B cell (primary cell): ENCODE results near the gene CHRNA5. TPM values are rescaled to one million over a fixed set of nuclear protein-coding genes. Genes with fewer than 3 reads are reported as not detected.

ENCODE experiments used
- ATAC-seq: fragments of 200-7000 bp; cut with Tn5 transposase; one replicate; pipeline ENCODE4 v1.10.0; 2021; ENCODE audit warnings: low read depth, mild to moderate bottlenecking, moderate number of reproducible peaks, moderate library complexity
- CTCF ChIA-PET: fragments of 350-600 bp; sonication (Branson Sonifier 250); formaldehyde crosslinking; loops from one replicate; lab custom pipeline; 2021; ENCODE audit warnings: antibody characterized with exemption, inconsistent platforms; lab: Charles Lee
- POLR2A ChIA-PET: fragments of 350-600 bp; sonication (Branson Sonifier 250); formaldehyde crosslinking; loops from one replicate; lab custom pipeline; 2021; ENCODE audit warnings: antibody characterized with exemption; lab: Charles Lee
- DNase-seq: peaks from one replicate; pipeline ENCODE4 v3.0.0; 2013
- H2AFZ ChIP-seq: 2 replicates; pipeline ENCODE4 v1.6.1; 2012; ENCODE audit warnings: mild to moderate bottlenecking, low read depth, low read length; ENCODE audit not compliant: insufficient read depth, poor library complexity, severe bottlenecking
- H3K27ac ChIP-seq, 2 donors: 1 replicate in 1 of 2; 2 replicates in 1 of 2; pipeline ENCODE4 v1.5.1; 2012 to 2013; ENCODE audit warnings: low read length in 2 of 2, mild to moderate bottlenecking in 2 of 2, moderate library complexity in 1 of 2
- H3K27me3 ChIP-seq, 4 experiments: fragments of 200-600 bp in 1 of 4; sonication (generic) in 1 of 4; replicated peaks in 1 of 4; 1 replicate in 2 of 4; 2 replicates in 2 of 4; pipeline versions ENCODE4 v1.6.1 to v1.7.0; 2013 to 2016; ENCODE audit warnings: low read length in 3 of 4, mild to moderate bottlenecking in 2 of 4, mixed read lengths in 1 of 4, moderate library complexity in 1 of 4; ENCODE audit not compliant: insufficient read depth in 4 of 4, control insufficient read depth in 3 of 4; ENCODE audit errors: control extremely low read depth in 1 of 4
- H3K36me3 ChIP-seq, 2 experiments: replicated peaks in 1 of 2; 1 replicate in 1 of 2; 2 replicates in 1 of 2; pipeline versions ENCODE4 v1.6.1 to v1.7.1; 2013; ENCODE audit warnings: low read length in 1 of 2; ENCODE audit not compliant: insufficient read depth in 2 of 2, control insufficient read depth in 1 of 2; ENCODE audit errors: control extremely low read depth in 1 of 2, extremely low read depth in 1 of 2
- H3K4me1 ChIP-seq, 2 donors: fragments of 200-600 bp in 1 of 2; sonication (generic) in 1 of 2; 1 replicate in 1 of 2; 2 replicates in 1 of 2; pipeline versions ENCODE4 v1.5.1 to v1.6.1; 2013 to 2017; ENCODE audit warnings: low read length in 2 of 2; ENCODE audit not compliant: control insufficient read depth in 2 of 2, insufficient read depth in 2 of 2
- H3K4me2 ChIP-seq: replicated peaks from 2 replicates; pipeline ENCODE3; 2012; ENCODE audit warnings: mild to moderate bottlenecking, low read depth, low read length; ENCODE audit not compliant: poor library complexity, severe bottlenecking
- H3K4me3 ChIP-seq, 5 experiments: fragments of 200-600 bp in 1 of 5; sonication (generic) in 1 of 5; 1 replicate in 3 of 5; 2 replicates in 2 of 5; pipeline versions ENCODE4 v1.5.1 to v1.7.0; 2011 to 2016; ENCODE audit warnings: low read length in 4 of 5, mild to moderate bottlenecking in 4 of 5, low read depth in 2 of 5, control low read depth in 1 of 5, moderate library complexity in 1 of 5; ENCODE audit not compliant: insufficient read depth in 1 of 5; ENCODE audit errors: control extremely low read depth in 1 of 5, extremely low read depth in 1 of 5
- H3K79me2 ChIP-seq: fragments of 200-600 bp; sonication (generic); one replicate; pipeline ENCODE4 v1.6.0; 2016; ENCODE audit warnings: low read length; ENCODE audit not compliant: control insufficient read depth, insufficient read depth
- H3K9ac ChIP-seq: fragments of 200-600 bp; sonication (generic); 2 replicates; pipeline ENCODE4 v1.6.1; 2017; ENCODE audit warnings: mild to moderate bottlenecking, low read length, moderate library complexity
- H3K9me3 ChIP-seq, 3 donors: one replicate each; pipeline versions ENCODE4 v1.6.1 to v1.7.1; 2013; ENCODE audit warnings: low read length in 2 of 3; ENCODE audit not compliant: control insufficient read depth in 2 of 3, insufficient read depth in 1 of 3; ENCODE audit errors: control extremely low read depth in 1 of 3
- H4K20me1 ChIP-seq: 2 replicates; pipeline ENCODE4 v1.6.0; 2012; ENCODE audit warnings: mild to moderate bottlenecking, low read length; ENCODE audit not compliant: insufficient read depth, control insufficient read depth, poor library complexity, severe bottlenecking
- H3K27ac Mint-ChIP-seq: one replicate; pipeline ENCODE4 v1.8.0; 2021; ENCODE audit warnings: mixed read lengths
- H3K27me3 Mint-ChIP-seq: one replicate; pipeline ENCODE4 v1.8.0; 2021; ENCODE audit warnings: mixed read lengths
- H3K4me1 Mint-ChIP-seq: one replicate; pipeline ENCODE4 v1.8.0; 2021; ENCODE audit warnings: mixed read lengths
- H3K4me3 Mint-ChIP-seq: one replicate; pipeline ENCODE4 v1.8.0; 2021; ENCODE audit warnings: mixed read lengths
- H3K9me3 Mint-ChIP-seq: one replicate; pipeline ENCODE4 v1.8.0; 2022; ENCODE audit warnings: mixed read lengths; ENCODE audit not compliant: insufficient read depth
- CTCF ChIP-seq: fragments of 200-600 bp; IDR thresholded peaks from one replicate; pipeline ENCODE4 v1.8.0; 2022; ENCODE audit warnings: antibody characterized with exemption, mild to moderate bottlenecking
- EZH2 ChIP-seq: IDR thresholded peaks from 2 replicates; pipeline ENCODE4 v1.6.1; 2012; ENCODE audit warnings: borderline replicate concordance, low read depth, mild to moderate bottlenecking, moderate library complexity, low read length; ENCODE audit not compliant: insufficient read depth, poor library complexity, severe bottlenecking
- WGBS: methylation state at CpG from one replicate; pipeline ENCODE4 v1.1.5; 2013; ENCODE audit warnings: missing lambda C conversion rate; ENCODE audit not compliant: insufficient coverage; 5-methylcytosine and 5-hydroxymethylcytosine counted together
- intact Hi-C: fragments of 100-400 bp; cut with micrococcal nuclease; formaldehyde crosslinking; loops from one replicate; pipeline ENCODE4 v1.10.0; 2022
- polyA plus RNA-seq: library from polyadenylated mRNA; depleted of rRNA; stranded (reverse); fragments of >200 nt; gene quantifications from 2 replicates; pipeline ENCODE4 v1.2.3, GENCODE V29; 2012
- total RNA-seq, 2 donors: library from RNA; stranded (reverse); fragments of 120-200 nt in 1 of 2; gene quantifications; 1 replicate in 1 of 2; 2 replicates in 1 of 2; pipeline versions ENCODE4 v1.2.3 to v1.2.4, GENCODE V29; 2013 to 2022

Gene CHRNA5
- total and polyA plus RNA-seq, 2 donors (not counting 1 experiment from before 2014, with no cell fraction given), result 0.09 to 1.2 TPM

GRCh38 chr15:78619022-78619950 lies 54.0 kb downstream of the CHRNA5 start:
- Histone ChIP-seq H3K9me3 (no peaks in the 10 kb centered on the region), H3K27me3 (peaks cover 0 to 33% (median 14%) of the 10 kb centered on the region in 4 experiments), H3K27ac (no peak overlapping the region), H2AFZ (no peak overlapping the region), H3K4me1 (peaks cover 4 to 13% of the 10 kb centered on the region in 2 donors), H3K79me2 (no peaks in the 10 kb centered on the region), H3K9ac (no peak overlapping the region), H3K36me3 (no peaks in the 10 kb centered on the region), H3K4me2 (peak overlapping the region; percentile 48), H3K4me3 (no peak overlapping the region), H4K20me1 (no peaks in the 10 kb centered on the region)
- POLR2A ChIA-PET, result no interaction called here
- DNase-seq (no peak), ATAC-seq (no peak)
- intact Hi-C loops, result loop anchor here (10.0 kb wide), 1 partner anchor 286 kb away; no protein-coding TSS in a partner anchor
- Mint-ChIP-seq H3K4me3 (no peak overlapping the region), H3K27ac (no peak overlapping the region), H3K9me3 (no peaks in the 10 kb centered on the region), H3K4me1 (peaks cover 4% of the 10 kb centered on the region), H3K27me3 (peaks cover 41% of the 10 kb centered on the region)
- 63% methylated on average over 17 of the region's 20 CpGs for WGBS
- no peak for TF ChIP-seq EZH2
- TF ChIP-seq CTCF, result no peak
- CTCF ChIA-PET, result interaction anchor here (0.5 to 2.0 kb wide), 5 partner anchors 90 to 566 kb away, joined by 3 to 18 read pairs (median 5); no protein-coding TSS in a partner anchor

GRCh38 chr15:78620021-78620526 lies 54.8 kb downstream of the CHRNA5 start:
- TF ChIP-seq EZH2, result no peak
- no peak for TF ChIP-seq CTCF
- 6% methylated on average over 32 of the region's 41 CpGs for WGBS
- intact Hi-C loops, result no loop called here
- Histone ChIP-seq H4K20me1 (no peaks in the 10 kb centered on the region), H3K9me3 (no peaks in the 10 kb centered on the region), H3K36me3 (no peaks in the 10 kb centered on the region), H3K9ac (no peak overlapping the region), H2AFZ (peak overlapping the region; percentile 28), H3K27me3 (peaks cover 0 to 35% (median 14%) of the 10 kb centered on the region in 4 experiments), H3K27ac (no peak overlapping the region), H3K4me1 (peaks cover 4 to 13% of the 10 kb centered on the region in 2 donors), H3K79me2 (no peaks in the 10 kb centered on the region), H3K4me3 (no peak overlapping the region), H3K4me2 (peak overlapping the region; percentile 48)
- no peaks in the 10 kb centered on the region for H3K9me3 Mint-ChIP-seq
- ATAC-seq (no peak), DNase-seq (peak; percentile 16)
- POLR2A ChIA-PET, result no interaction called here
- H3K4me3 Mint-ChIP-seq, result no peak overlapping the region
- peaks cover 4% of the 10 kb centered on the region for H3K4me1 Mint-ChIP-seq
- CTCF ChIA-PET, result interaction anchor here (1.4 to 2.0 kb wide), 3 partner anchors 89 to 565 kb away, joined by 5 to 18 read pairs (median 9); no protein-coding TSS in a partner anchor
- H3K27me3 Mint-ChIP-seq, result peaks cover 45% of the 10 kb centered on the region
- no peak overlapping the region for H3K27ac Mint-ChIP-seq
